ENCODE data around the gene HPN. TPM values are rescaled to one million over a fixed set of nuclear protein-coding genes. Genes with fewer than 3 reads are reported as not detected.

HPN gene
- total RNA-seq, 1 donor from 2014 or later = 0.30 TPM

- Mint-ChIP-seq H3K36me3 (no peaks in the 10 kb centered on the region), H3K27me3 (ENCODE audit: insufficient read depth, low read depth) (peaks cover 9% of the 10 kb centered on the region), H3K27ac (no peak overlapping the region), H3K4me3 (no peak overlapping the region), H3K4me1 (peaks cover 5% of the 10 kb centered on the region), H3K9me3 (no peaks in the 10 kb centered on the region)
- Histone ChIP-seq H3K4me2 (no peak overlapping the region), H2AFZ (replicated peaks) (no peak overlapping the region), H3K4me3 (no peak overlapping the region), H3F3A (ENCODE audit: low read depth) (peaks cover 9% of the 10 kb centered on the region), H3K79me2 (ENCODE audit: low read depth) (no peaks in the 10 kb centered on the region), H3K27ac (no peak overlapping the region), H3K4me1 (peaks cover 6% of the 10 kb centered on the region), H3K9me3 (ENCODE audit: low read depth) (no peaks in the 10 kb centered on the region), H4K20me1 (ENCODE audit: low read depth) (no peaks in the 10 kb centered on the region), H3K36me3 (no peaks in the 10 kb centered on the region), H3K27me3 (peaks cover 14% of the 10 kb centered on the region), H3K9ac (no peak overlapping the region)
- TF ChIP-seq CTCF (IDR thresholded peaks at IDR 0.05) (no peak), EZH2phosphoT487 (IDR thresholded peaks at IDR 0.05) (no peak), EZH2 (IDR thresholded peaks at IDR 0.05) (no peak)
- no peak for DNase-seq (ENCODE audit: low spot score)
Observed at GRCh38 chr19:35059006-35059798, 17.7 kb downstream of the HPN start.

- no peak overlapping the region for H2AFZ ChIP-seq (replicated peaks)
- peaks cover 9% of the 10 kb centered on the region for H3K27me3 Mint-ChIP-seq (ENCODE audit: insufficient read depth, low read depth)
- no peaks in the 10 kb centered on the region for H3K36me3 ChIP-seq
Observed at GRCh38 chr19:35059799-35060091, 18.2 kb downstream of the HPN start.

GRCh38 chr19:35060160-35060855 lies 18.8 kb downstream of the HPN start:
- Mint-ChIP-seq H3K4me3 (no peak overlapping the region), H3K36me3 (no peaks in the 10 kb centered on the region), H3K27me3 (ENCODE audit: insufficient read depth, low read depth) (peaks cover 9% of the 10 kb centered on the region), H3K4me1 (peaks cover 5% of the 10 kb centered on the region), H3K9me3 (no peaks in the 10 kb centered on the region), H3K27ac (no peak overlapping the region)
- Histone ChIP-seq H3K4me2 (no peak overlapping the region), H2AFZ (replicated peaks) (no peak overlapping the region), H3F3A (ENCODE audit: low read depth) (peaks cover 9% of the 10 kb centered on the region), H3K9me3 (ENCODE audit: low read depth) (no peaks in the 10 kb centered on the region), H3K27ac (no peak overlapping the region), H3K9ac (no peak overlapping the region), H3K27me3 (peaks cover 17% of the 10 kb centered on the region), H4K20me1 (ENCODE audit: low read depth) (no peaks in the 10 kb centered on the region), H3K4me3 (no peak overlapping the region), H3K79me2 (ENCODE audit: low read depth) (no peaks in the 10 kb centered on the region), H3K36me3 (no peaks in the 10 kb centered on the region), H3K4me1 (peaks cover 6% of the 10 kb centered on the region)
- TF ChIP-seq EZH2 (IDR thresholded peaks at IDR 0.05) (no peak), EZH2phosphoT487 (IDR thresholded peaks at IDR 0.05) (no peak), CTCF (IDR thresholded peaks at IDR 0.05) (no peak)
- DNase-seq (ENCODE audit: low spot score) = no peak

More at GRCh38 chr19:35059799-35060091, 18.2 kb downstream of the HPN start:
- Histone ChIP-seq H3K4me3 (no peak overlapping the region), H3K9ac (no peak overlapping the region), H3K79me2 (ENCODE audit: low read depth) (no peaks in the 10 kb centered on the region), H3K4me2 (no peak overlapping the region), H3K9me3 (ENCODE audit: low read depth) (no peaks in the 10 kb centered on the region), H3F3A (ENCODE audit: low read depth) (peaks cover 9% of the 10 kb centered on the region), H4K20me1 (ENCODE audit: low read depth) (no peaks in the 10 kb centered on the region), H3K27me3 (peaks cover 17% of the 10 kb centered on the region), H3K4me1 (peaks cover 6% of the 10 kb centered on the region), H3K27ac (no peak overlapping the region)
- TF ChIP-seq CTCF (IDR thresholded peaks at IDR 0.05) (no peak), EZH2 (IDR thresholded peaks at IDR 0.05) (no peak), EZH2phosphoT487 (IDR thresholded peaks at IDR 0.05) (no peak)
- Mint-ChIP-seq H3K36me3 (no peaks in the 10 kb centered on the region), H3K9me3 (no peaks in the 10 kb centered on the region), H3K27ac (no peak overlapping the region), H3K4me1 (peaks cover 5% of the 10 kb centered on the region), H3K4me3 (no peak overlapping the region)
- DNase-seq (ENCODE audit: low spot score) = no peak

All from neural progenitor cell (in vitro differentiated cells).